Right atrium auricular region (tissue), 2 donors: ENCODE measurements around the gene PCTP. TPM values are rescaled to one million over a fixed set of nuclear protein-coding genes. Genes with fewer than 3 reads are reported as not detected.

Experiments
- DNase-seq: peaks from one replicate; pipeline ENCODE4 v3.0.0-alpha.2; 2019; ENCODE audit warnings: low spot score
- H3K27ac ChIP-seq, 2 donors: fragments of 200-600 bp; sonication (generic); 1 replicate in 1 of 2; 2 replicates in 1 of 2; pipeline ENCODE4 v1.5.1; 2016 to 2019
- H3K27me3 ChIP-seq, 2 donors: fragments of 200-600 bp; sonication (generic); one replicate each; pipeline versions ENCODE4 v1.5.1 to v1.6.0; 2017 to 2019
- H3K36me3 ChIP-seq: fragments of 200-600 bp; sonication (generic); one replicate; pipeline ENCODE4 v1.5.1; 2016
- H3K4me1 ChIP-seq, 2 donors: fragments of 200-600 bp; sonication (generic); one replicate each; pipeline versions ENCODE4 v1.5.1 to v1.6.0; 2017 to 2019
- H3K4me3 ChIP-seq, 2 donors: fragments of 200-600 bp; sonication (generic); 1 replicate in 1 of 2; 2 replicates in 1 of 2; pipeline ENCODE4 v1.5.1; 2017 to 2019; ENCODE audit warnings: mild to moderate bottlenecking in 1 of 2, moderate library complexity in 1 of 2
- H3K9me3 ChIP-seq, 2 donors: fragments of 200-600 bp; sonication (generic); one replicate each; pipeline ENCODE4 v1.5.1; 2019
- total RNA-seq, 2 donors: library from RNA; depleted of rRNA; stranded (reverse); fragments of >200 nt; gene quantifications; one replicate each; pipeline ENCODE4 v1.1.0, GENCODE V29; 2016
- TF ChIP-seq, protein P1 (sequence below), 2 donors: fragments of 200-600 bp; sonication (generic); IDR thresholded peaks; one replicate each; pipeline ENCODE4 v1.5.1; 2019; ENCODE audit warnings: antibody characterized with exemption in 2 of 2

The PCTP gene
- total RNA-seq, 2 donors from 2014 or later = 15.1 to 27.0 TPM

DNA sequence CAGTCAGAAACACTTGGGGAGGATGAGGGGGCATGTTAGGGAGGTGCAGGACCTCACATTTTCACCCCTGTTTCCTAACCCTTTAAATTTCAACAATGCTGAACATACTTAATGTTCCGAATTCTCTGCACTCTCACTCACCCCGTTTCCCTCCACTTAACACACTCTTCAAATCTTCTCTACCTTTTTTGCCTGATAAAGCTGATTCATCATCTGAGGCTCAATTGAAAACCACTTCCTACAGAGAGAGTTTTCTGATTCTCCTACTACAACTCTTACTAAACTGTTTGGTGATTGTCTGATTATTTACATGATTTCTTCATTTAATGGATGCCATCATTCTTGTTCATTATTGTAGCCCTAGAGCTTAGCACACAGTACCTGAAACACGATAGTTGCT is 42.4 kb downstream of the PCTP start:
- TF ChIP-seq, protein P1, sequence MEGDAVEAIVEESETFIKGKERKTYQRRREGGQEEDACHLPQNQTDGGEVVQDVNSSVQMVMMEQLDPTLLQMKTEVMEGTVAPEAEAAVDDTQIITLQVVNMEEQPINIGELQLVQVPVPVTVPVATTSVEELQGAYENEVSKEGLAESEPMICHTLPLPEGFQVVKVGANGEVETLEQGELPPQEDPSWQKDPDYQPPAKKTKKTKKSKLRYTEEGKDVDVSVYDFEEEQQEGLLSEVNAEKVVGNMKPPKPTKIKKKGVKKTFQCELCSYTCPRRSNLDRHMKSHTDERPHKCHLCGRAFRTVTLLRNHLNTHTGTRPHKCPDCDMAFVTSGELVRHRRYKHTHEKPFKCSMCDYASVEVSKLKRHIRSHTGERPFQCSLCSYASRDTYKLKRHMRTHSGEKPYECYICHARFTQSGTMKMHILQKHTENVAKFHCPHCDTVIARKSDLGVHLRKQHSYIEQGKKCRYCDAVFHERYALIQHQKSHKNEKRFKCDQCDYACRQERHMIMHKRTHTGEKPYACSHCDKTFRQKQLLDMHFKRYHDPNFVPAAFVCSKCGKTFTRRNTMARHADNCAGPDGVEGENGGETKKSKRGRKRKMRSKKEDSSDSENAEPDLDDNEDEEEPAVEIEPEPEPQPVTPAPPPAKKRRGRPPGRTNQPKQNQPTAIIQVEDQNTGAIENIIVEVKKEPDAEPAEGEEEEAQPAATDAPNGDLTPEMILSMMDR (IDR thresholded peaks at IDR 0.05) = no peak
- no peaks in the 10 kb centered on the region for H3K36me3 ChIP-seq
- no peak overlapping the region for H3K4me3 ChIP-seq
- H3K4me1 ChIP-seq = no peaks in the 10 kb centered on the region
- DNase-seq = no peak
- H3K9me3 ChIP-seq = no peaks in the 10 kb centered on the region
- H3K27ac ChIP-seq = no peak overlapping the region
- H3K27me3 ChIP-seq = no peaks in the 10 kb centered on the region

DNA sequence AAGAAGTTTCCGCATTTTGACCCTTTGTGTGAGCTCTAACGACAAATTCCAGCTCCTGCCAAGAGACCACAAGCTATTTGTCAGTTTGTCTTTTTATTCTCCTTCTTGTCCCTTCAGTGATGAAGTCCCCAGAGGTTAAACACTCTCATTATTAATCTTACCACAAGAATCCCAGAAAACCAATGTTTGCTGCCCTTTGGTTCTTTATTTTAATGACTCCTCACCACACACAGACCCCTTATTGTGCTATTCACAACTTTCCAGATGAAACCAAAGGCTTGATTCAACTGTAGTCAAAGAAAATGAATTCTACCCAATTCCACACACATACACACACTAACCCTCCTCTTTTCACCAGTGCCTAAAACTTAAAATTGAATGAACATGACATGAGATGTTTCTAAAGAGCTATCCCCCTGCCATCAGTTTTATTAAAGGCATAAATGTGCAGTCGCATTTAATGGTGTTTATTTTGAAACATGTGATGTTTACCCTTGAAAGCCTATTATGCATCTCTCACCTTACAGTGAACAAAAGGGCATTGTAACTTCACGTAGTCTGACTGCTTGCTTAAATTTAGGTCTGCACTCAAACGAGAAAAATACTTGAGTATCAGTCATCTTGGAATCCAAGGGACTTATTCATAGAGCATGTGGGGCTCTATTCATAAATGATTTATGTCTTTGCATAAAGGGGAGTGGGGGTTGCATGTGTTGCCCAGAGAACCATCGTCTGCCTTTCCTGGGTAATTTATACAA is 44.1 kb downstream of the PCTP start:
- Histone ChIP-seq H3K4me3 (no peak overlapping the region), H3K36me3 (no peaks in the 10 kb centered on the region), H3K9me3 (peaks cover 0 to 10% of the 10 kb centered on the region in 2 donors), H3K4me1 (no peaks in the 10 kb centered on the region), H3K27ac (no peak overlapping the region), H3K27me3 (no peaks in the 10 kb centered on the region)
- TF ChIP-seq, protein P1 (IDR thresholded peaks at IDR 0.05) = no peak
- no peak for DNase-seq

DNA sequence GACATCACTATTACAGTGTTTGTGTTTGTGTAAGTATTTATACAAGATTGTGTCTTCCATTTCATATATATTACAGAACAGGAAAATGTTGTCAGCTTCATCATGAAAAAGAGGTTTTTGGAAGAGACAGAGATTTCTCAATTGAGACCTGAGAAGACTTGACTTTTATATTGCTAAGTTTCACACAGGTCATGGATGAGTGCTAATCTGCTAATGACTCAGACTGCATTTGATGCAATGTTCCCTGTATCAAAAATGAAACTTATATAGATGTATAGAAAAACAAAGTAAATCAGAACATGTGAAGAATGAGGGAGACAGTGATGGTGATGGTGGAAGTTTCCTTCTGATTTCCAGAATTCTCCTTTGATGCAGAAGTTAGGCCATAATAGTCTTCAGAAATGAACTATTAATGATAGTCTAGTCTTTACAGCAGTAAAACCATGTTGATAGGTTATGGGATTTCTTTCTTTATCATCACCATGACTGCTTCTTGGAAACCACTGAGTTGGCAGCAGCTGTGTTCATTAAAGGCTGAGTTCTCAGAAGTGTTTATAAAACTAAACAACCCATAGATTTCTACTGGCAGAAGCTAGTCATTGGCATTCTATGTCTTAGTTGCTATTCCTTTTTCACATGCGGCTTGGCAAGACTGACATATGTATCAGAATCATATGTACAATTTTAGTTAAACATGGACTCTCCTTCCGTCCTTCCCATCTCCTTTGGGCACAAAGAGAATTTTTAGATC is 56.1 kb downstream of the PCTP start:
- no peaks in the 10 kb centered on the region for H3K36me3 ChIP-seq
- peaks cover 0 to 3% of the 10 kb centered on the region in 2 donors for H3K9me3 ChIP-seq
- no peak for DNase-seq
- H3K27ac ChIP-seq = no peak overlapping the region
- no peaks in the 10 kb centered on the region for H3K27me3 ChIP-seq
- H3K4me3 ChIP-seq = no peak overlapping the region
- TF ChIP-seq, protein P1 (IDR thresholded peaks at IDR 0.05) = no peak
- no peaks in the 10 kb centered on the region for H3K4me1 ChIP-seq

DNA sequence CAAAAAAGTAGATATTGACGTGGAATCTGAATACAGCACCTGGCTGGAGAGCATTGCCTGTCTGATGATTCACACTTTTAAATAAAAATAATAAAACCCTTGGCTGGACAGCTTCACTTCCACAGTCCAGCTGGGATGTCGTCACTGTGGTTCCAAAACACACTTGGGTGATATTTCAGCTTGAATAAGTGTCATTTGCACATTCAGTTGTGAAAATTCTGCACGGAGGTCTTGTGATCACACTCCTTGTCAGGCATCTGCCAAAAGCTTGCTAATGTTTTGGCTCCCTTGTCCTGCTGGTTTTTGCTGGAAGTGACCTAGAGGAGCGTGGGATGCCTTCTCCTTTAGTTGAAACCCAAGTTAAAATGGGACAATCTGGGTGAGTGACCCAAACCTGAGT is 60.7 kb downstream of the PCTP start:
- H3K4me3 ChIP-seq = no peak overlapping the region
- no peaks in the 10 kb centered on the region for H3K9me3 ChIP-seq
- no peaks in the 10 kb centered on the region for H3K36me3 ChIP-seq
- no peaks in the 10 kb centered on the region for H3K27me3 ChIP-seq
- no peak for DNase-seq
- H3K27ac ChIP-seq = no peak overlapping the region
- no peaks in the 10 kb centered on the region for H3K4me1 ChIP-seq
- TF ChIP-seq, protein P1 (IDR thresholded peaks at IDR 0.05) = no peak

DNA sequence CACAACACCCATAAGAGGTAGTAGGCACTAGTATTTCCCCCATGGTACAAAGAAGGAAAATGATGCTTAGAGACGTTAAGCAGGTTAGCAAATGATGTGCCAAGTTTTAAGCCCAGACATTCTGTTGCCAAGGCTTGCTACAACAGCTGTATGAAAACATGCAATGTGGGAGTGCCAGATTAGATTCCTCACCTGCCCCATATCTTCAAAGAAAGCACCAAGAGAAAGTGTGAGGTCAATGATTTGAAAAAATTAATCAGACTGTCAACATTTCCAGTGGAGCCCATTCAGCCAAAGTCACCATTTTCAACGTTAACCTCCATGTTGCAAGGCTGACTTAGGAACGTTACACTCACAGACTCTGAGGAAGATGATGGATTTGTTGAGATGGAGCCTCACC is 61.5 kb downstream of the PCTP start:
- TF ChIP-seq, protein P1 (IDR thresholded peaks at IDR 0.05) = no peak
- no peak for DNase-seq
- Histone ChIP-seq H3K4me1 (no peaks in the 10 kb centered on the region), H3K27ac (no peak overlapping the region), H3K36me3 (no peaks in the 10 kb centered on the region), H3K4me3 (no peak overlapping the region), H3K27me3 (no peaks in the 10 kb centered on the region), H3K9me3 (no peaks in the 10 kb centered on the region)
